ENCODE measurements around the gene EOMES.
"Not testable (repeated sequence)": the region's sequence is repeated elsewhere in the genome, so short reads cannot be mapped to it uniquely, and the experiment has no call there.

EOMES gene

GRCh38 chr3:27721717-27722564 is at the start of gene EOMES:
Gene EOMES (minus strand): TSS chr3:27722323. CDS start chr3:27722294, 29 bp downstream.
- FAIRE-seq = no peak

GRCh38 chr3:27770384-27770783 is 48.3 kb upstream of the EOMES start:
- FAIRE-seq = not testable (repeated sequence)

DNA sequence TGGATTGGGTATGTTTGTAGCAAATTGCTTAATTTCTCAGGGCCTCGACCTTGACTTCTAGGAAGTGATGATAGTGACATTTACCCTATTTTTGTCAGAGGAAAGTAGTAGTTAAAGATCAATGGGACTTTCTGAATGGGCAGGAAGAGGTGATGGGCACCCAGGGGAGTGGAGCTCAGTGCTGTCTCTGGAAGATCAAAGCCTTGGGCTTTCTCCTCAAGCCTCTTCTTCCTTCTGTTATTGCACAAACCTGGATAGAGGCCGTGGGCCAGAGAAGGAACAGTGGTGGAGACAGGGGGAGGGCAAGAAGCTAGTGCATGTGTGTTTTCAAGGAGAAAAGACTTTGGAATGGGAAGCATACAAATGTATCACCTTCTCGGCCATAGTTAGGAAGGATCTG is 44.9 kb upstream of the EOMES start:
- FAIRE-seq = no peak

DNA sequence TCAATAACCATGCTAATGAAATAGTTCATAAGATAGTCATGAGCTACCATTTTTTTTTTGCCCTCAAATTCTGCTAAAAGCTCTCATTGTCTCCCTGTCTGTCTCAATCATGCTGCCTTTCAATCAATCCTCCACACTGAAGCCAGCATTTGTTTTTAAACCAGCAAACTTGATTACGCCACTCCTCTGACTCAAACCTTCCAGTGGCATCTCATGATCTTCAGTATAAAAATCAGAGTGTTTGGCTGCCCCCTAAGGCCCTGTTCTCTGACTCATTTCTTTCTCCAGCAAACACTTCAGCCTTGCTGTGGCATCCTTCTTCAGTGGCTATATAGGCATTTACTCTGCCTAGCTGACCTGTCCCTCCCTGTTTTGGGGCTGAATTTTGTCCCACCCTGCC is 36.0 kb upstream of the EOMES start:
- no peak for FAIRE-seq

DNA sequence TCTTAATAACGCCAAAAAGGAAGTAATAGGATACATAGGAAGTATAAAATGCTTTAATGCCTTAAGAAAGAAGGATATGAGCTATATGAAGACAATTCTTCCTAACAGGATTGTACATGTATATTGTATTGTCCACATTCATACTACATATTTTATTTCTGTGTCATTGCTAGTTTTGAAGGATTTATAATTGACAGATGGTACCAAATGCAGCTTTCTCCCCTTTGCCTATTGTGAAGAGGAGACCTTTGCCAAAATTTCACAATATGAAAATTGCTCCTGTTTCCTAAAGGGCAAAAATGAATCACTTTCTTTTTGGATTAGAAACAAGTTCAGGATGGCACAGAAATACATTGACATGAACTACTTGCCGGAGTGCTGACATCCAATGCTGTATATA is 34.8 kb upstream of the EOMES start:
- no peak for FAIRE-seq

- FAIRE-seq = no peak
Observed at GRCh38 chr3:27752926-27753325, 30.8 kb upstream of the EOMES start.

DNA sequence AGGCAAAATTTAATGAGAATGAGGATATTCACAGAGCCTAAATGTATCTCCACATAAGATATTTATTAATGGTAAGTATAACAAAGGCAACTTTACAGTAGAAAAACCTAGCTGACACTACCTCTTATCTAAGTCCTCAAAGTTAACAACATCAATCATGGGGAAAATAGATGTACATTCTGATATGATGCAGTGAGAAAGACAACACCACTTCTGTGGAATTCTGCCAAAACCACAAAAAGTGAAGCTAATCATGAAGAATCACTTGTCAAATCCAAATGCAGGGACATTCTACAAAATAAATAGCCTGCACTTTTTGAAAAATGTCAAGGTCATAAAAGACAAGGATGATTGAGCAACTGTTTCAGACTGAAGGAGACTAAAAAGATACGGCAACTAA is 27.5 kb upstream of the EOMES start:
- FAIRE-seq = no peak

- FAIRE-seq = no peak
Observed at GRCh38 chr3:27746838-27747237, 24.7 kb upstream of the EOMES start.

DNA sequence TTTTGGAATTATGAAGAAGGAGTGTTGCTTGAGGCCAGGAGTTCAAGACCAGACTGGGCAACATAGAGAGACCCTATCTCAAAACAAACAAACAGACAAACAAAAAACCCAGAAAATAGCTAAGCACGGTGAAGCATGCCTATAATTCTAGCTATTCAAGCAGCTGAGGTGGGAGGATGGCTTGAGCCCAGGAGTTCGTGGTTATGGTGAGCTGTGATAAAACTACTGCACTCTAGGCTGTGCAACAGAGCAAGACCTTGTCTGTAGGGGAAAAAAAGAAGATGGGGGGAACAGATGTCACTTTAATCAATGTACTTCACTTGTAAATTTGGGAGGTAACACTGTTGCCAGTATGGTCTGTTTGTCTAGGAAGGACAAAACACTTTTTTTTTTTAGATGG is 18.7 kb upstream of the EOMES start:
- no peak for FAIRE-seq

GRCh38 chr3:27737091-27737490 is 15.0 kb upstream of the EOMES start:
- FAIRE-seq = no peak

DNA sequence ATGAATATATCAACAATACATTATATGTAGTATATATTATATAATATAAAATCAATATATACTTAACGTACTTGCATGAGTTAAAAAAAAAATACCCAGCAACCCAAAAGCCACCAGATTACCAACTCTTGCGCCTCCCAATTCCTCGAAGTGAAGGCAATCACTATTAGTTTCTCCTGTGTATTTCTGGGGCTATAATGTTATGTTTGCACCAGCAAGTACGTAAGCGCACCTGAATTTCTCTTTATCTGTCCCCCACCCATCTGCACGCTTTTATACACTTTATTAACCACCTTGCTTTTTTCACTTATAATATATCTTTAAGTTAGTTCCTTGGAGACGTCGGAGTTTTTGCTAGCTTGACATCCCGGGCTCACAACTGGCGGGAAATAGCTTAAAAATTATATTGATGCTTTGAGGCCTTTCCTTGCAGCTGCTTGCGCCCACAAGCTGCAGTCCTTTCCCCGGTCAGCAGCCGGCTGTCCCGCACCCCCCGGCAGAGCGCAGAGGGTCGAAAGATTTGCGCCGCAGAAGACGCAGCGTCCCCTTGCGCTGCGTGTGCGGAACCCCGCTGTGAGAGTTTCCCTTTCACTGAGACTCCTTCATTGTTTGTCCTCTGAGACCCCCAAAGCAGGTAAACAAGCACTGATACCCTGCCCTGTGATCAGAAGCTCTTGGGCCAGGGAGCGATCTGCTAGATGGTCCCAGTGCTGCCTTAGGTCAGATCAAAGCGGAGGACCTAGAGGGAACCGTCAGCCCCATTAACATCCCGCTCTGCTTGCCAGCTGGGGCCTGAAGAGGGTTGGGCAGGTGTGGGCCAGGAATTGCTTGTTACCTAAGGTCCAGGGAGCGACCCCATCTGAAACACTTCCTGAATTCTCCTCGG is 8.9 kb upstream of the EOMES start:
- no peak for FAIRE-seq

GRCh38 chr3:27729748-27730611 is 7.9 kb upstream of the EOMES start:
- FAIRE-seq = no peak

GRCh38 chr3:27729325-27729724 is 7.2 kb upstream of the EOMES start:
- no peak for FAIRE-seq

GRCh38 chr3:27728195-27729087 is 6.3 kb upstream of the EOMES start:
- FAIRE-seq = no peak

DNA sequence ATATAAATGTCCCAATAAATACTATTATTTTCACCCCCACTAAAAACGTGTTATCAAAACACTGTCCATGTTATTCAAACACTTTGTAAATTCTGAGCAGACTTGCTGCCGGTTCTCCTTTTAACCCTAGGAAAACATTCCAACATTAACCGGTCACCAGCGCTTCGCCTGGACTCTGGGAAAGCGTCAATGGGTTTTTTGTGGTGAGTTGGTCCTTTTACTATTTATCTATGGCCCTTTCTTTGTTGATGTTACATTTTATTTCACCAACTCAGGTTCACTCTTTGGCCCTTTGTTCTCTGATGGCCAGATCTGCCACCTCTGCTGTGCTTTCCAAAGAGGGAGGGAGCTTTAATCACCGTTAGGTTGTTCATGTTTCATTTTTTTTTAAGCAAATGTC is 4.1 kb upstream of the EOMES start:
- no peak for FAIRE-seq

GRCh38 chr3:27724459-27725197 is 2.5 kb upstream of the EOMES start:
- FAIRE-seq = no peak

DNA sequence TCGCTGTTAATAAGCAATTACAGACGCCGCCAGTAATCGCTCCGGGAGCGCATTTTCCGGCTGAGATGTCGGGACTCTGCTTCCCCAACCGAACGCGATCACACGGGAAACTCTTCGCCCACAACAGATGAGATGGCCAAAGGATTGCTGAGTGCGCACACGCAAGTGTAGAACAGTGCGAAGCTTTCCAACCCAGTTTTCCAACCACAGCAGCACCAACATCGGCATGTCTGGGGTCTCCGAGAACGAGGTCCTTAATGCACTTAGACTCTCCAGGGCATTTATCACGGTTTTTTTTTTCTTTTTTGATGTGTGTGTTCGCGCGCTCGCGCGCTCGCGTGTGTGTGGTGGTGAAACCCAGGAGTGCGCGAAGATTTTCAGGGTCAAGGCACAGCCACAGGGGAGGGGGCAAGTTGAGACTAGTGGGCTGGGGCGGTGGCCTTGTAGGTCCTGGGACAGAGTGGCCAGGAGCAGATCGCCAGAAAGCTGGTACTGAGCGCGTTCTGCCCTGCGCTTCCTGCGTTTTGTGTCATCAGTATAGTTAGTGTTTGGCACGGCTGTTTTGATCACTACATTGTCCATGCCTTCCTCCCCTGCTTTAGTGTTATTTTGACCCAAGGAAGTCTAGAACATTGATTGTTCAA is 1.8 kb upstream of the EOMES start:
- no peak for FAIRE-seq

- no peak for FAIRE-seq
Observed at GRCh38 chr3:27723456-27723814, 1.3 kb upstream of the EOMES start.

- FAIRE-seq = no peak
Observed at GRCh38 chr3:27723001-27723445, 900 bp upstream of the EOMES start.

DNA sequence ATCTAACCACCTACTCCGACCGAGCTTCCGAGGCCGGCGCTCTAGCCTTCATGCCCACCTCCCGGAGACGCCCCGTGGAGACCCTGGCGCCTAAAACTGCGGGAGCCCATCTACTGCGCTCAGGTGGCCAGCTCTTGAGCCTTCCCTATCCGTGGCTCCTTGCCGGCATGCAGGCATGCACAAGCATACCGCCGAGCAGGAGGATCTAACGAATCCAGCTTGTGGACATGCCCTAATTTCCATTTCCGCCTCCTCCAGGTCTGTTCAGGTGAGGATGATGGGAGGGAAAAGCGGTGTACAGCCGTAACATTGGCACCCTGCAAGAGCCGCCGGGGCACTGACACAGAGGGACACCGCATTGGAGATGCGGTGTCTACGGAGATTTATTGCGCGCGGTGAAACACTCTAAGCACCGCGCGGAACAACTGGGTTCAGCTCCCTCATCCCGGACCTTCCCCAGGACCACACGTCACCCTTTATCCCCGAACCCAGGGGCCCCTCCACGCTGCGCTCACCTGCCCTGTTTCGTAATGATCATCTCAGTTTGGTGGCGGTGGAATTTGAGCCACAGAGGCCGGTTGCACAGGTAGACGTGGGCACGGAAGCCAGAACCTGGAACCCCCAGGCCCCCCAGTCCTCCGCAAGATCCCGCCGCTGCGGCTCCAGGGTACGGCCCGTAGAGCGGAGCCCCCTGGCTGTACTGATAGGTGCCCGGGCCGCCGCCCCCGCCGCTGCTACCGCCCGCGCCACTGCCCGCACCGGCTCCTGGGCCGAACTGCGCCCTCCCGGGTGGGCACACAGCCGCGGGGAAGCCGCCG is 1.0 kb downstream of the EOMES start:
- no peak for FAIRE-seq

Data from colon (tissue), 2 donors.